Iris pigment epithelial cell (primary cell): Measurements from ENCODE around the gene TGDS.
A peak's percentile ranks its signal among the peaks of the same experiment; 100 is the strongest.
"Not testable (repeated sequence)": the region's sequence is repeated elsewhere in the genome, so short reads cannot be mapped to it uniquely, and the experiment has no call there.

Experiments used
- DNase-seq: peaks from one replicate; pipeline ENCODE4 v3.0.0-alpha.2; 2011; ENCODE audit warnings: low read depth

Gene TGDS

DNA sequence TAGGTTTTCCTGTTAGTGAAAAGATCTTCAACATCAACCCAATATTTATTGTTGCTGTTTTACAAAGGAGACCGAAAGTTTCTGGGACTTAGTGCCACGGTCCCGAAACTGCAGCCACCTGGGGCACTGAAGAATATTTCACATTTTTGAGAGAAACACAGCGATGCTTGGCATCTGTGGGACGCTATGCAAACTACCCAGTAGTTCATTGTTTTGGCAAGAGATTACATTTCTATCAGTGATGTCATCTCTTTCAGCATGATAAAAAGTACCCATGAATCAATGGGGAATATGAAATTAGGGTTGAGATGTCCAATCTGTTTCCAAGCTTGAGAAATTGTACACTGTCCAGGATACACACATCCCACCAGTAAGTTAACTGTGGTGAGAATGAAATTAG is 43.9 kb downstream of the TGDS start:
- DNase-seq = no peak

DNA sequence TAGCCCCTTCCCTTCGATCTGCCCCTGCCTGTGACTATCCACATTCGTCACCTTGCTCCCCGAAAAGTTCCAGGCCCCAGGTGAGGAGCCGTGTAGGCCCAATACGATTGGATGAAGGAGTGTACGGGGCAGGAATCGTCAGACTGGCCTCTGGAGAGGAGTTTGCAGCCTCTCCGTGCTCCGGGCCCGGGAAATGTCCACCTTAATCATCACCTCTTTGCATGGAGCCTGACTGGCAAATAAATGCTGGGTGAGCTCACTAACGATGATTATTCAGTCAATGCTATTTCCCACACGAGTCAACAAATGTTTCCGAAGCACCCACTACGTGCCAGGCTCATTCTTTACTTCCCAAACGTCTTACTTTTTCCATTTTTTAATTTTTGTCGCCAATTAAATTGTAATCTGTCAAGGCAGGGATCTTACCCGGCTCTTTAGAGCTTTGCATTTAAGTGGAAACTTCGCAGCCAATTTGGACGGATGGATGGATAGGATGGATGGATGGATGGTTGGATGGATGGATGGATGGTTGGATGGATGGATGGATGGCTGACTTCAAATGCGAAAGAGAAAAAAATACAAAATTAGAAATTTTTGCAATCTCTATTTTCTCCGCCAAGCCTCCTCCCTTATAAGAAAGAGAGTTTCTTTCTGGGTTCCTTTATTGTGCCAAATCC is 45.8 kb downstream of the TGDS start:
- DNase-seq = peak; percentile 57

DNA sequence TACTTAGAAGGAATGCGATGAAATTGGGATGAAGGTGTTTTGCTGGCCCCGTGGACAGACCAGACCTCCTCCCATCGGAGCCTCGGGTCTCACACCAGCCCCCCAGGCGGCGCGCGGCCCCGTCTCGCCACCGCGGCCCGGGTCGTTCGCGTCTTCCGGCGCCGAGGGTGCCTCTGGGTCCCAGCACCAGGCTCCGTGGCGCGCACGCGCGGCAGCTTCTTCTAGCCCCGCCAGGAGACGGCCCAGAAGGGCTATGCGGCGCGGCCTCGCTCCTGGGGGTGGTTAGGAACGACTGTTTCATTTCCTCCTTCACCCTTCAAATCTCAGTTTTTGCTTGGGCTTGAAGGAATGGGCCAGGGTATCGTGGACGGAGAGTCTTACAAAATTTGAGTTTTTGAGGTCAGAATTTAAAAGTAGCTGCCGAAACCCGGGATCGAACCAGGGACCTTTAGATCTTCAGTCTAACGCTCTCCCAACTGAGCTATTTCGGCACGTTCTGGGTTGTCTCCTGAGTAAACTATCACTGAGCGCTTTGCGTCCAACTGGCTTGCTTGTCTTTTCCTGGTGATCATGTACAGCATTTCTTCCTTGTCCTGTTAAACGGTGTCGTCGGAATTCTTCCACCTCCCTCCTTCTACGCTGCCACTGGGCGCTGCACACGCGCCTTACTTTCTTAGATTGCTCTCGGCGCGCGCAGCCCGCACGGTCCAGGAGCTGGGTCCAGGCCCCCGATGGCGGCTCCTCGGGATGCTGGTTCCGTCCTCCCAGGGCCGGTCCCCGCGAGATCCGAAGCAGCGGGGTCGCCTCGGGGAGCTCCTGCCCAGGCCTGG is 46.5 kb downstream of the TGDS start:
- DNase-seq = peak; percentile 92

DNA sequence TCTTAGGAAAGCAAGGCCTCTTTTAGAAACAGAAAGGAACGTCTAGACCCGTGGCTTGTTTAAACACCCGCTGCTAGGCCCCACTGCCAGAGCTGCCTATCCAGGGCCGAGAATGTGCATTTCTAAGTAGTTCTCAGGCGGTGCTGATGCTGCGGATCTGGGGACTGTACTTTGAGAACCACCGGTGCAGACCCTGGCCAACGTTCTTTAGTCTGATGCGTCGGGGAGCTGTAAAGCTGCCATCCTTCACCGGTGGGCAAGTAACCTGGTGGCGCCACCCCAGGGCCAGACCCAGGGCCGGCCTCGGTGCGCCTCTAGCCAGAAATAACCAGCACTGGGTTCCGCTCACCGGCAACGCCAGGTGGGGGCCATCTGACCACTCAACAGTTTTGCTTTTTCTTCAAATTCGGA is 47.1 kb downstream of the TGDS start:
- DNase-seq = peak; percentile 40

DNA sequence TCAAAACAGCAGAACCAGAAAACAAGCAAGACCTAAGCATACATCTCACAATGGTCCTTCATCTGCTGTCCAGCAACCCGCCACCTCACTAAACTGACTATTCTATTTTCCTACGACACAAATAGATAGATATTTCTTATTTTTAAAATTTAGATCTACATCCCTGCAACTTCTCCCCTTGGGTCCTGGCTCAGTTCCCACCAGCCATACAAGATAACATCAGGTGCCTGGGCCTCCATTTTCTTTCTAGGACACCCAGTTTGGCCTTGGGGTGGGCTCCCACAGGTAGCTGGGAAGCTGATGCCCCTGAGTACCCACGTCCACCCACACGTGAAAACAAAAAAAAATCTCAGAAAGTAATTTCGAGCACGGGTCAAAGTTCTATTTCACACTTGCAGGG is 47.6 kb downstream of the TGDS start:
- no peak for DNase-seq

DNA sequence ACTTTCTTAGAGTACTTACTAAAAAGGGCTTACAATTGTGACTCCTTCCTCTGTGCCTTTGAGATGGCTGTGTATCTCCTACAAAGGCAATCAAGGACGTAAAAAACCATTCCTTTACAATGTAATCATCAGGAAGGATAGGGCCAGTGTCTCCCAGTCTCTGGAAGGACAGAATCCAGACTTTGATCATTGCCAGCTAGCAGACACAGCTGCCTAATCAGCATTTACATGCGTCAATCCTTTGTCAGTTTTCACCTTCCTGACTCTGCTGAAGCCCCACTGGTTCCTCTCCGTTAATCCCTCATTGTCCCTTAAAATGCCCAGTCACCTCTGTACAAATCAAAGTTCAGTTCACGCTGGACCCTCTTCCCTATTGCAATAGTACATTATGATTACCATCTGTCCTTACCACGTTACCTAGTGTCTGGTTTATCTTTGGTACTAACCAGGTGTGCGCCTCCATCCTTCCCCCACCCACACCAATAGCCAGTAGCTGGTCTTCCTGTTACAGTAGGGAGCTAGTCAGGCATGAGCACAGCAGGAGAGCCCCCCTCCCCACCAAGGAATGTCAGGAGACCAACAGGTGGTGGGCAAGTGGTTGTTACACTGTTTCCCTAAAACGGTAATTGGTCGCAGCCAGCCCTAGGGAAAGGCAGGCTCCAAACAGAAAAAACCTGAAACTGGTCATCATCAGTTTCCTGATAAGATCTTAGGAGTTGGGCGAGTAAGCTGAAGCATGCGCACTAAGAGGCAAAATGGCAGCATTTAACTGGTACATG is 49.7 kb downstream of the TGDS start:
- no peak for DNase-seq

DNA sequence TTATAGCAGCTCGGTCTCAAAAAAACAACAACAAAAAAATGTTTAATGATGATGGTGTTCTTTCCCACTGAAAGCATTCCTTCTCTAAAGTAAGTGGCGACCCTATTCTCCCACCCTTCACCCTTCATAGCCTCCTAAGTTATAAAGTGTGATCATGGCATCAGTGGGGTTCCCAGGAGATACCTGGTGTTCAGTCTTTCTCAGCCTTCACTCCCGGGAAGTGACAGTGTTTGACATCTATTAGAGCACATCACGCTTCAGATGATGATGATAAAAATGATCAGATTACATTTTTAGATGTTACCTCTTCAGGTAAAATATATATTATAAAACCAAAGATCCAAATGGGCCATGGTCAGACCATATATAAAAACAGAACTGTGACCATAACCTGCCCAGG is 51.0 kb downstream of the TGDS start:
- DNase-seq = no peak

DNA sequence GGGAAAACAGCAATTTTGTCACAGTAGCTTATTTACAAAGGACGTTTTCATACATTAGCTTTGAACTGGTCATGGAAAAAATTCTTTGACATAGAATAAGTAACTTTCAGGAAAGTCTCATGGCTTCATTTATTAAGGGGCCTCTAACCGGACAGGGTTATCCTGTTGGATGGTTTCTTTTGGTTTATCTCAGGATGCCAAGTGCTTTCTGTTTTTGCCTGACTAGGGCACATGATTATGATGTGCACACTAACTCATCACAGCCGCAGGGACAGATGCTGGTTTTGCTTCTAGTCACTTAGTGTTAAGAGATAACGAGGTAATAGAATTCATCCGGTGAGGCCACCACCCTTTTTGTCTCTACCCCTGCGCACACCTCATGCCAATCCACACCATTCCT is 53.0 kb downstream of the TGDS start:
- DNase-seq = no peak

DNA sequence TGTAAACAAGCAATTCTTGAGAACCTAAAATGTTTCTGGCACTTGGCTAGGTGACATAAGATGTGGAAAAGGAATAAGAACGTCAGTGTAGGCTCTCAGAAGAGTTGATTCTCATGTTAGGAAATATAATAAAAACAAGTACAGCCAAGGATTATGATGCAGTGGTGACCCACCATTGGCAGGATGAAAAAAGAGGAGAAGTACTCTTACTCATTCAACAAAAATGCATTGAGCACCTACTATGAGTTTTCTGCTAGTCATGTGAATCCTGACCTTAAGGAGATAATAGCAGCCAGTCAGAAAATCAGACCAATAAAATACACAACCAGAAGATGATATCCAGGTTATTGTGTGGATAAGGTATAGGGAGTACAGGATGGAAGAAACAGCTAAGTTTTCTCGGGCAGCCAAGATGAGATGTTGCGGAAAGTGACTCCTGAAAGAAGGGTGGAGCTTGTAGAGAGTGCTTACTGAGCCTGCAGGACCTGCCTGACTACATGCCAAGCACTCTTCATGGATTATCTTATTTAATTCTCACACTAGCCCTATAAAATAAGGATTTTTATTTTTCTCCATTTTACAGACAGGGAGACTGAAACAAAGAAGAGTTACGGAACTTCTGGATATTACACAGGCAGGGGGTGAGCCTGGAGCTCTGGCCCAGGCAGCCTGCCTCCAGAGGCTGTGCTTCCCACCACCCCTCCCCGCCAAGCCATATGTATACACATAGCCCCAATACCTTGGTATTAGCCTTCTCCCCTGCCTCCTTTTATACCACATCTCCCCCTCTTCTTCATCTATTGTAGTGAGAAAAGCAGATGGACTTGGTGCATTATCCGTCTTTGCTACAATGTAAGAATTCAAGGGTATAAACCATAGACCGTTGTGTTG is 58.0 kb downstream of the TGDS start:
- no peak for DNase-seq

DNA sequence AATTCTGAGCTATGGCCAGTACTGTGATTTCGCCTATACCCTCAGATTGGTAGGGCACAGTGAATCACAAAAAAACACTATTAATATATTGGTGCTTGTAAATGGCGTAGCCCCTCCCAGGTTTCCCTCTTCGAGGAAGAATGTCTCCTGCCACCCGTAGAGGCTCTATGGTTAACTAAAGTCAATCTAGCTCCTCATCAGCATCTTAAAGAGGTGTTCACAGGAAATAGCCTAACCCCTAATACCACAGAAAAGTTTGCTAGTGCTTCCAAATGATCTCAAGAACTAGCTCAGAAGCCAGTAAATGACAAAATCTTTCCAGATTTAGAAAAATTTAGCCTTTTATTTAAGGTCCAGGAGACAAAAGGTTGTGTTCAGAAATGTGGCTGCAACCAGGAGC is 60.2 kb downstream of the TGDS start:
- DNase-seq = no peak

DNA sequence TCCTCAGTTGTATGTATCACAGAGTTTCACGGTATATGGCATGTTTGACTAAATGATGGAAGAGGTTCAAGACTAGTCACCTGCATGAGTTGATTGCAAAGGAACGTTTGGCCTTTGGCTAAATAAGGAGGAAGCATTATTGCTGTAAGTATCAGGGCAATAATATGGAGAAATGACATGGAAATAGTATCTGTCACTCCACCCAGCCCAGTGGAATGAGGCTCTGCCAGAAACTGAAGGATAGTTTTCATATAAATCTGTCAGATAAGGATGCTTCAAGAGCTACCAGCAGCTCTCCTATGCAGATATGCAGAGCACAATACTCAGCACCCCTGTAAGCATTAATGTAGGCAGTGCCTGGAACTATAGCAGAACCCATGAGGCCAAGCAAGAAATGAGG is 60.7 kb downstream of the TGDS start:
- no peak for DNase-seq

DNA sequence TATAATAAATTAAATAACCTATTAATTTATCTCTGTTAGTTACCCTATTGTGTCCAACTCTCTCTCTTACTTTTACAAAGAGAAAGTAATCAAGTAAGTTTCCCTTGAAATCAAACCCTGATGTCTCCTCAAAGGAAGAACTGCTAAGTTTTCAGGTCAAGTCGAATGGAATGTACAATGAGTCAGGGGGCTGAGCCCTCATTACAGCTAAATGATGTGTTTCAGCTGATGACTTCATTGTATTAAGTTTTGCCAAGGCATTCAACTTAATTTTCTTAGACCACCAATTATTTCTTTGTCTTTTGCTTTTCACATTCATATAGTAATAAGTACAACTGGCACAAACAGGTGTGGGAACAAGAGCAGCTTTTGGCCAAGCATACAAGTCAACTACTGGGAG is 61.8 kb downstream of the TGDS start:
- peak; percentile 40 for DNase-seq

DNA sequence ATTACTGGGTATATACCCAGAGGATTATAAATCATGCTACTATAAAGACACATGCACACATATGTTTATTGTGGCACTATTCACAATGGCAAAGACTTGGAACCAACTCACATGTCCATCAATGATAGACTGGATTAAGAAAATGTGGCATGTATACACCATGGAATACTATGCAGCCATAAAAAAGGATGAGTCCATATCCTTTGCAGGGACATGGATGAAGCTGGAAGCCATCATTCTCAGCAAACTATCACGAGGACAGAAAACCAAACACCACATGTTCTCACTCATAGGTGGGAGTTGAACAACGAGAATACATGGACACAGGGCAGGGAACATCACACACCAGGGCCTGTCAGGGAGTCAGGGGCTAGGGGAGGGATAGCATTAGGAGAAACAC is 63.7 kb downstream of the TGDS start:
- not testable (repeated sequence) for DNase-seq

DNA sequence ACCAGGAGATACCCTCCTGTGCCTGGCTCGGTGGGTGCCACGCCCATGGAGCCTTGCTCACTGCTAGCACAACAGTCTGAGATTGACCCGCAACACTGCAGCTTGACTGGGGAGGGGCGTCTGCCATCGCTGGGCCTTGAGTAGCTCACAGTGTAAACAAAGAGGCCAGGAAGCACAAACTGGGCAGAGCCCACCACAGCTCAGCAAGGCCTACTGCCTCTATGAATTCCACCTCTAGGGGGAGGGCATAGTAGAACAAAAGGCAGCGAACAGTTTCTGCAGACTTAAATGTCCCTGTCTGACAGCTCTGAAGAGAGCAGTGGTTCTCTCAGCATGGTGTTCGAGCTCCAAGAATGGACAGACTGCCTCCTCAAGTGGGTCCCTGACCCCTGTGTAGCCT is 69.0 kb downstream of the TGDS start:
- DNase-seq = not testable (repeated sequence)

DNA sequence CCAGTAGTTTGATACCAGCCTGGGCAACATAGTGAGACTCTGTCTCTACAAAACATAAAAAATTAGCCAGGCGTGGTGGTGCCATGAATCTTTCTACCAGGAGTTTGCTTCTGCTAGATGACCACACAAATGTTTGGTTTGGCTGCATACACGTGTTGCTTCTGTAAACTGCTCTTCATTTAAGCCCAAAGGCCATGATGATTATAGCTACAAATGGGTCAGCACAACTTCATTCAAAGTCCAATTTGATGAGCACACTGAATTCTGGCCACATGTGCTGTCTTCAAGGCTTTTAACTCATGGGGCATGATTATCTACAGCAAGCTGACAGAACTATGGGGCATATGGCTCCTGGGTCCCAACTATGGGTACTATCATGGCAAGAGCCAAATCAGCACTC is 70.2 kb downstream of the TGDS start:
- no peak for DNase-seq

DNA sequence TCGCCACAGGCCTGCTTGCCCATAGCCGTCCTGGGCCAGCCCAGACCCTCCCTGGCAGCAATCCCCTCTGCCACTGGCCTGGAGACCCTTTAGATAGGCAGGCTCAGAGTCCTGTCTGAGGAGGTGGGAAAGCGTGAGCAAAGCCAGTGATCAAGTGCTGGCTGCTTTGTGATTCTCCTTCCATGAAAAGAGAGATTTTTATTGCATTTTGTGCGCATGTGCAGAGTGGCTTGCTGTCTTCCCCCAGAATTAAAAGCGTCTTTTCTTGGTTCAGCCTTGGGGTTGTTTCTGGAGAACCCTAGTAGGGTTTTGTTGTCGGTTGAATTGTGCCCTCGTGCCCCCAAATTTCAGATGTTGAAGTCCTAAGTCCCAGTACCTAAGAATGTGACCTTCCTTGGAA is 71.5 kb downstream of the TGDS start:
- DNase-seq = no peak
